Left forelimb (tissue), 1 donor: ENCODE data around the gene ZNF85.
A peak's percentile ranks its signal among the peaks of the same experiment; 100 is the strongest.
"Not testable (repeated sequence)": the region's sequence is repeated elsewhere in the genome, so short reads cannot be mapped to it uniquely, and the experiment has no call there.

Source experiments
- DNase-seq: peaks from one replicate; pipeline ENCODE4 v3.0.0-alpha.2; 2018; ENCODE audit warnings: low spot score

ZNF85 gene

DNA sequence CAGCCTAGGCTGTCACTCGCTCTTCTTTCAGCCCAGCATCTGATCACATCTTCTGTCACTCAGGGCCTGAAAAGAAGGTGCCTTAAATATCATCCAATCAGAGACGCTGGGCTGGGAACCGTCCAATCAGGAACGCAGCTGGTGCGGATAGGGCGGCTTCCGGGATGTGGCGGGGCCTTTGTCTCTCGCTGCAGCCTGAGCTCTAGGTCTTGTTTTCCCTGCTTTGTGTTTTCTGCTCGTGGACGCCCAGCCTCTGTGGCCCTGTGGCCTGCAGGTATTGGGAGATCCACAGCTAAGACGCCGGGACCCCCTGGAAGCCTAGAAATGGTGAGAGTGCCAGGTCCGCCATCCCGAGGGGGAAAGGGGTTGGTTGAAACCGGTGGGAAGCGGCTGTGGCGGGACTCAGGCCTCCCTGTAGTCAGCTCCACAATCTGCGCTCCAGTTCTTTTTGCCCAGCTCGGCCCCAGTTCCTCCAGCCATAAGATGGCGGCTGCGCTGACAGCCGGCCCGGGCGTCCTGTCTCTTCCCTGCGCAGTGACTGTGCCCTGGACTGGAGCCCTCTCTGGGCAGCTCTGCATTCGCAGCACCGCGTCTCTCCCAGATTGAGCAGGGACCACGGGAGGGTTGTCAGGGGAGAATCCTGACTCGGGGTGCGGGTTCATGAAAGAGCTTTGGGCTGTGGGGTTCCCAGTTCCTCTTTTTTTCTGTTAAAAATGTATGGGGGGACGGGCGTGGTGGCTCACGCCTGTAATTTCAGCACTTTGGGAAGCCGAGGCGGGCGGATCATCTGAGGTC is at the start of gene ZNF85:
TSS of gene ZNF85 (plus strand) at position 175 of the 795 bp plus-strand sequence. CDS start at position 325, 150 bp downstream.
- peak; percentile 92 for DNase-seq

DNA sequence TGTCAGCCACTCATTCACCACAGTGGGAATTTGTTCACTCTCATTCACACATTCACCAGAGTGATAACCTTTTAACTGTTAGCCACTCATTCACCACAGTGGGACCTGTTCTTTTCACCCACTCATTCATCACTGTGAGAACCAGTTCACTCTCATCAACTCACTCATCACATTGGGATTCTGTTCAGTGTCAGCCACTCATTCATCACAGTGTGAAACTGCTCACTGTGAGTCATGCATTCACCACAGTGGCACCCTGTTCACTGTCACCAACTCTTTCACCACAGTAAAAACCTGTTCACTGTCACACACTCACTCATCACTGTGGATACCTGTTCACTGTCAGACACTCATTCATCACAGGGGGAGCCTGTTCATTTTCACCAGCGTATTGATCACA is 43.5 kb upstream of the ZNF85 start:
- no peak for DNase-seq

GRCh38 chr19:20912973-20913372 is 10.1 kb upstream of the ZNF85 start:
- DNase-seq, result no peak

GRCh38 chr19:20925481-20925880 is 2.4 kb downstream of the ZNF85 start:
- no peak for DNase-seq

- no peak for DNase-seq
Observed at GRCh38 chr19:20926796-20927195, 3.7 kb downstream of the ZNF85 start.

GRCh38 chr19:20928371-20928770 is 5.3 kb downstream of the ZNF85 start:
- DNase-seq, result no peak

GRCh38 chr19:20936322-20936947 is 13.4 kb downstream of the ZNF85 start:
- not testable (repeated sequence) for DNase-seq

DNA sequence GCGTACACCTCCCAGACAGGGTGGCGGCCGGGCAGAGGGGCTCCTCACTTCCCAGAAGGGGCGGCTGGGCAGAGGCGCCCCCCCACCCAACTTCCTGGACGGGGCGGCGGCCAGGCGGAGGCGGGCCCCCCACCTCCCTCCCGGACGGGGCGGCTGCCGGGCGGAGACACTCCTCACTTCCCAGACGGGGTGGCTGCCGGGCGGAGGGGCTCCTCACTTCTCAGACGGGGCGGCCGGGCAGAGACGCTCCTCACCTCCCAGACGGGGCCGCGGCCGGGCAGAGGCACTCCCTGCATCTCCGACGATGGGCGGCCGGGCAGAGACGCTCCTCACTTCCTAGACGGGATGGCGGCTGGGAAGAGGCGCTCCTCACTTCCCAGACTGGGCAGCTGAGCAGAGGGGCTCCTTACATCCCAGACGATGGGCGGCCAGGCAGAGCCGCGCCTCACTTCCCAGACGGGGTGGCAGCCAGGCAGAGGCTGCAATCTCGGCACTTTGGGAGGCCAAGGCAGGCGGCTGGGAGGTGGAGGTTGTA is 29.6 kb downstream of the ZNF85 start:
- DNase-seq, result not testable (repeated sequence)

- no peak for DNase-seq
Observed at GRCh38 chr19:20964798-20965197, 41.7 kb downstream of the ZNF85 start.

DNA sequence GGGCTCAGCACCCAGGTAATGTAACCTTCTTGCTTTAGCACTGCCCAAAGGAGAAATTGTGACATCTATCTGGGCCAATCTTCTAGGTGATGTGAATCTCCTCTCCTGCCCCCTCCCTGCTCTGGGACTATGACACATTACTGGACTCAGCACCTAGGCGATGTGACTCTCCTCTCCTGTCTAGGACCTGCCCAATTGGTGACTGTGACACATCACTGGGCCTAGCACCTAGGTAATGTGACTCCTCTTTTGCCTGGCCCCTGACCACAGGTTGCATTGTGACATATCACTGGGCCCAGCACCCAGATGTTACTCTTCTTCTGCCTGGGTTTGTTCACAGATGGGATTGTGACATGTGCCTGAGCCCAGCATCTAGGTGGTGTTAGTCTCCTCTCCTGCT is 45.0 kb downstream of the ZNF85 start:
- DNase-seq, result no peak

DNA sequence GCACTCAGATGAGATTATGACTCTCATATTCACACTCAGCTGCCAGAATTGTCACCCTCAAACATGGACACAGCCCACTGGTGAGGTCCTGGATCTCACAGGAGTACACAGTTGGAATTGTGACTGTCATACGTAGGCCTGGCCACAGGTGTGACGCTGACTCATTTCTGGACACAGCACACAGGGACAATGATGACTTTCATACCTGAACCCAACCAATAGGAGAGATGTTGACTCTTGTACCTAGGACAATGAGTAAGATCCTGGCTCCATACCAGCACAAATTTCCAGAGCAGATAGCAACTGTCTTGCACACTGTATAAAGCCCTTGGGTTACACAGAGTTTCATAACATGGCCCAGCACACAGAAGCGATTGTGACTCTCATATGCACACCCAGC is 46.4 kb downstream of the ZNF85 start:
- no peak for DNase-seq

DNA sequence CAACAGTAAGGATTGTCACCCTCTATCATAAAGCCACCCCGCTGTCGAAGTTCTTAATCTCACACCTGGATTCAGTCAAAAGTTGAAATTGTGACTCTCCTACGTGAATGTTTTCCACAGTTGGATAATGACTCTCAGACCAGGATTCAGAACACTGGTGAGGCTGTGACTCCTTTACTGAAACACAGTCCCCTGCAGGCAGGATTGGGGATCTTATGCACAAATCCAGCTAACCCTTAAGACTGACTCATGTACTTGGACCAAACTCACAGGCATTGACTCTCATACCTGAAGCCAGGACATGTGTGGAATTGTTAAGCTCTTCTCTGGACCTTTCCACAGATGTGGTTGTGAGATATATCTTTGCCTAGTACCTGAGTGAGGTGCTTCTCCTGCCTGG is 46.8 kb downstream of the ZNF85 start:
- DNase-seq, result no peak

DNA sequence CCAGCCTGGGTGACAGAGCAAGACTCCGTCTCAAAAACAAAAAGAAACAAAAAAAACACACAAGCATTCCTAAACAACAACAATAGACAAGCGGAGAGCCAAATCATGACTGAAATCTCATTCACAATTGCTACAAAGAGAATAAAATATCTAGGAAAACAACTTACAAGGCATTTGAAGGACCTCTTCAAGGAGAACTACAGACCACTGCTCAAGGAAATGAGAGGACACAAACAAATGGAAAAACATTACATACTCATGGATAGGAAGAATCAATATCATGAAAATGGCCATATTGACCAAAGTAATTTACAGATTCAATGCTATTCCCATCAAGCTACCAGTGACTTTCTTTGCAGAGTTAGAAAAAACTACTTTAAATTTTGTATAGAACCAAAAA is 69.7 kb downstream of the ZNF85 start:
- DNase-seq, result not testable (repeated sequence)

- DNase-seq, result peak; percentile 92
Observed at GRCh38 chr19:20999731-21000352, 76.8 kb downstream of the ZNF85 start.
